ENCODE measurements around the gene ZMPSTE24. TPM values are rescaled to one million over a fixed set of nuclear protein-coding genes. Genes with fewer than 3 reads are reported as not detected.

Gene ZMPSTE24
- total RNA-seq (2013; cell fraction: nucleolus; rRNA removed): 21.9 and 30.3 TPM in 2 replicates
- total RNA-seq (2014; rRNA removed) (40.2 and 52.9 TPM in 2 replicates), total RNA-seq (2014; rRNA removed; fragmentation: Illumina TruSeq; extraction: Trizol) (44.5 and 47.0 TPM in 2 replicates), total RNA-seq (2021) (32.1 and 32.6 TPM in 2 replicates), polyA plus RNA-seq (2011; rRNA removed) (21.5 and 27.1 TPM in 2 replicates), polyA plus RNA-seq (2014; fragmentation: Illumina TruSeq; extraction: Trizol) (48.5 and 64.7 TPM in 2 replicates), polyA plus RNA-seq (2014; fragmentation: Nextera tagmentation; extraction: Ambion mirVana) (10 to 100 TPM; 30.1 to 56.0 TPM), polyA plus RNA-seq (2014; rRNA removed) (23.2 and 30.1 TPM in 2 replicates), polyA plus RNA-seq (2016; fragmentation: Nextera tagmentation; extraction: Ambion mirVana) (10 to 100 TPM; 82.7 to 84.4 TPM), polyA minus RNA-seq (2011; rRNA and poly(A)+ RNA removed) (9.8 and 14.6 TPM in 2 replicates), Bru-seq, nascent RNA (percentile 71 among the genes with signal in this experiment), BruChase-seq, experiment 1, labeled RNA remaining after a 6-hour chase (percentile 83 among the genes with signal in this experiment), BruChase-seq, experiment 2, labeled RNA remaining after a 2-hour chase (percentile 79 among the genes with signal in this experiment)
- 7.6 TPM for polyA plus RNA-seq (2011; ENCODE audit: low read depth)
- polyA plus RNA-seq (2011; cell fraction: cytosol; rRNA removed): 6.5 and 6.6 TPM in 2 replicates
- polyA plus RNA-seq (2011; cell fraction: nucleus; rRNA removed): 4.4 and 7.2 TPM in 2 replicates
- 12.7 and 14.7 TPM in 2 replicates for polyA plus RNA-seq (2012)
- 7.5 and 8.5 TPM in 2 replicates for polyA minus RNA-seq (2011; cell fraction: cytosol; rRNA and poly(A)+ RNA removed)
- polyA minus RNA-seq (2011; cell fraction: nucleus; rRNA and poly(A)+ RNA removed): 3.0 and 5.2 TPM in 2 replicates
- long read RNA-seq, experiment 1, transcript ZMPSTE24-201 (10 exons, 3,108 nt): major isoform, 43 of 52 reads
- long read RNA-seq, experiment 1, partial matches to known transcripts: 6 of 52 reads
- long read RNA-seq, experiment 1, other reads (novel, unspliced or antisense): 3 of 52 reads
- long read RNA-seq, experiment 2, transcript ZMPSTE24-201 (10 exons, 3,108 nt): major isoform, 311 of 367 reads
- long read RNA-seq, experiment 2, partial matches to known transcripts: 31 of 367 reads
- long read RNA-seq, experiment 2, other reads (novel, unspliced or antisense): 23 of 367 reads

DNA sequence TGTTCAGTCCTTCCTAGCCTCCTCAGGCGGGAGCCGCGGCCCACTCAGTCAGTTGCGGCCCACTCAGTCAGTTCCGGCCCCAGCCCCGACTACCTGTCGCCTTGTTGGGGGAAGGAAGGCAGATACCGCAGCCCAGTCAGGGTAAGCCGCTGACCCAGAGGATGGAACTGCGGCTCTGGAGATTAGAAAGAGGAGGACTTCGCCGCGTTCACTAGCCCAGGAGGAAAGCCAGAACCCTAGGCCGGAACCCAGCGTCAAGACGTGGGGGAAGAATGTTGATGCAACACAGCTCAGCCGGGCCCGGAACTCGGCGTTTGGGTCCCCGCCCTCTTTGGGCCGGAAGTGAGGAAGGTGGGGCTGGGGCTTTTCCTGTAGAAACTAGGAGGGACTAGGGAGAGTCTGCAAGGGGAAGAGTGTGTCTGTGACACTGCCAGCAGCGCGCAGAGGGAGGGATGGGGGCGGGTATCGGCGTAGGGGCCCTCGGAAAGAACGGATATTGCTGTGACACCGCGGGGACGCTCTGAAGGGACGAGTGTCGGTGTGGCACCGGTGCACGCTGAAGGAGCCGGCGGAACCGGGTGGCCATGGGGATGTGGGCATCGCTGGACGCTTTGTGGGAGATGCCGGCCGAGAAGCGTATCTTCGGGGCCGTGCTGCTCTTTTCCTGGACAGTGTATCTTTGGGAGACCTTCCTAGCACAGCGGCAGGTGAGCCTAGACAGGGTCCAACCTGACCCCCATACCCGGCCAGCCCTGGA is at the start of gene ZMPSTE24:
ZMPSTE24 (plus strand) TSS at position 549 of the 757 bp plus-strand sequence; CDS start at position 585, 36 bp downstream.
- peaks cover 35% of the 10 kb centered on the region for H3K79me2 ChIP-seq (ENCODE audit: control insufficient read depth, insufficient read depth, low read length)
- FAIRE-seq (peak; percentile 81), DNase-seq (ENCODE audit: low read depth, low spot score) (peak; percentile 87), ATAC-seq (peak; percentile 98)
- in situ Hi-C loops (cut with MboI) (no loop called here), intact Hi-C loops (cut with micrococcal nuclease; ENCODE audit: unreplicated experiment) (loop anchor here (1.0 to 10.0 kb wide), 4 partner anchors 25 to 147 kb away; partner anchors contain the start of gene RLF)
- no peaks in the 10 kb centered on the region for H4K20me1 ChIP-seq (ENCODE audit: control insufficient read depth, insufficient read depth)
- ChIA-PET POLR2A (interaction anchor here (0.6 to 3.3 kb wide), 4 partner anchors 16 to 591 kb away, joined by 3 to 16 read pairs (median 7); no protein-coding TSS in a partner anchor), CTCF (interaction anchor here (1.0 to 3.8 kb wide), 6 partner anchors 16 to 114 kb away, joined by 3 to 21 read pairs (median 5); no protein-coding TSS in a partner anchor), RAD21 (ENCODE audit: unreplicated experiment) (interaction anchor here (0.6 to 2.3 kb wide), 7 partner anchors 10 to 114 kb away, joined by 3 to 6 read pairs (median 4); partner anchors contain the start of gene TMCO2), SMC1A (ENCODE audit: uncharacterized antibody, unreplicated experiment) (interaction anchor here (1.2 to 1.8 kb wide), 4 partner anchors 12 to 56 kb away, joined by 3 to 9 read pairs (median 4); no protein-coding TSS in a partner anchor)
- H3K9me3 ChIP-seq (replicated peaks; ENCODE audit: control insufficient read depth, insufficient read depth, low read length): no peaks in the 10 kb centered on the region
- H2AFZ ChIP-seq (ENCODE audit: control insufficient read depth, low read depth, low read length): peak within 1 kb of the TSS; percentile 99
- H3K9ac ChIP-seq (ENCODE audit: control insufficient read depth, insufficient read depth, low read length): peak within 1 kb of the TSS; percentile 100
- peaks cover 0 to 5% of the 10 kb centered on the region in 2 experiments; a peak in 2 of 4 replicates for H3K36me3 ChIP-seq (ENCODE audit: control insufficient read depth in 2 of 2, insufficient read depth in 2 of 2, low read length in 1 of 2)
- under 1% methylated on average over 47 of the region's 48 CpGs for WGBS (ENCODE audit: insufficient coverage, insufficient replicate concordance, low lambda C conversion rate, missing lambda C conversion rate)
- H3K4me1 ChIP-seq (ENCODE audit: control insufficient read depth, insufficient read depth, low read length): peaks cover 8% of the 10 kb centered on the region; the same call in 1 of the 2 replicates
- BruUV-seq (replicated peaks): no TSS peak
- H3K27me3 ChIP-seq (replicated peaks in 1 of 2; ENCODE audit: control insufficient read depth in 2 of 2, insufficient read depth in 2 of 2, low read length in 1 of 2): no peaks in the 10 kb centered on the region
- H3K4me3 ChIP-seq: peak within 1 kb of the TSS; percentile 84
- peak within 1 kb of the TSS; percentile 79 for H3K4me2 ChIP-seq (ENCODE audit: control insufficient read depth, insufficient read depth)
- H3K27ac ChIP-seq (ENCODE audit: control insufficient read depth, insufficient read depth): peak within 1 kb of the TSS; percentile 99
- TF ChIP-seq, protein P1, sequence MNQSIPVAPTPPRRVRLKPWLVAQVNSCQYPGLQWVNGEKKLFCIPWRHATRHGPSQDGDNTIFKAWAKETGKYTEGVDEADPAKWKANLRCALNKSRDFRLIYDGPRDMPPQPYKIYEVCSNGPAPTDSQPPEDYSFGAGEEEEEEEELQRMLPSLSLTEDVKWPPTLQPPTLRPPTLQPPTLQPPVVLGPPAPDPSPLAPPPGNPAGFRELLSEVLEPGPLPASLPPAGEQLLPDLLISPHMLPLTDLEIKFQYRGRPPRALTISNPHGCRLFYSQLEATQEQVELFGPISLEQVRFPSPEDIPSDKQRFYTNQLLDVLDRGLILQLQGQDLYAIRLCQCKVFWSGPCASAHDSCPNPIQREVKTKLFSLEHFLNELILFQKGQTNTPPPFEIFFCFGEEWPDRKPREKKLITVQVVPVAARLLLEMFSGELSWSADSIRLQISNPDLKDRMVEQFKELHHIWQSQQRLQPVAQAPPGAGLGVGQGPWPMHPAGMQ (IDR thresholded peaks at IDR 0.05; ENCODE audit: borderline replicate concordance): peak; percentile 45
- TF ChIP-seq MYC (IDR thresholded peaks at IDR 0.05; ENCODE audit: insufficient read depth, insufficient read length, insufficient replicate concordance, low read length, severe bottlenecking) (peak; percentile 91), IRF4 (IDR thresholded peaks at IDR 0.05; ENCODE audit: low read depth, low read length) (peak; percentile 76), CBX3 (IDR thresholded peaks at IDR 0.05; ENCODE audit: borderline replicate concordance, low read depth) (no peak), STAT3 (IDR thresholded peaks at IDR 0.05; ENCODE audit: low read depth, low read length) (no peak), CREM (IDR thresholded peaks at IDR 0.05; ENCODE audit: low read depth) (peak; percentile 89), HDAC2 (IDR thresholded peaks at IDR 0.05) (no peak), LARP7 (IDR thresholded peaks at IDR 0.05) (peak; percentile 76), HDGF (IDR thresholded peaks at IDR 0.05) (peak; percentile 64; the same call in 1 of the 2 replicates), FOS (IDR thresholded peaks at IDR 0.05; ENCODE audit: borderline replicate concordance, extremely low read depth, insufficient read length) (no peak), ESRRA (IDR thresholded peaks at IDR 0.05; ENCODE audit: low read length) (peak; percentile 19; the same call in 1 of the 2 replicates), RUNX3 (IDR thresholded peaks at IDR 0.05; ENCODE audit: low read length) (peak; percentile 72), MTA2 (IDR thresholded peaks at IDR 0.05; ENCODE audit: low read depth) (peak; percentile 53; the same call in 1 of the 2 replicates), SMAD1 (IDR thresholded peaks at IDR 0.05; ENCODE audit: low read depth, partially characterized antibody) (no peak), STAT1 (conservative IDR thresholded peaks at IDR 0.05) (peak; percentile 93), BHLHE40 (IDR thresholded peaks at IDR 0.05; ENCODE audit: borderline replicate concordance in 1 of 2, low read depth in 2 of 2, low read length in 1 of 2) (peak; percentile 71), SPI1 (IDR thresholded peaks at IDR 0.05; ENCODE audit: borderline replicate concordance, insufficient read depth, low read depth, low read length) (no peak)
- TF ChIP-seq, protein P2, sequence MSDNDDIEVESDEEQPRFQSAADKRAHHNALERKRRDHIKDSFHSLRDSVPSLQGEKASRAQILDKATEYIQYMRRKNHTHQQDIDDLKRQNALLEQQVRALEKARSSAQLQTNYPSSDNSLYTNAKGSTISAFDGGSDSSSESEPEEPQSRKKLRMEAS (IDR thresholded peaks at IDR 0.05; ENCODE audit: low read depth, low read length): no peak; the same call in 1 of the 2 replicates
